Esophagus squamous epithelium (tissue), 5 donors: ENCODE data around the gene ARHGDIA. TPM values are rescaled to one million over a fixed set of nuclear protein-coding genes. Genes with fewer than 3 reads are reported as not detected.
A peak's percentile ranks its signal among the peaks of the same experiment; 100 is the strongest.

Experiments
- DNase-seq: peaks from one replicate; lab custom pipeline; 2025; lab: John Stamatoyannopoulos, UW
- H3K27ac ChIP-seq, 4 donors: fragments of 200-600 bp; sonication (generic); one replicate each; pipeline ENCODE4 v1.5.1; 2016 to 2019; ENCODE audit warnings: mild to moderate bottlenecking in 1 of 4
- H3K27me3 ChIP-seq, 4 donors: fragments of 200-600 bp; sonication (generic); 1 replicate in 3 of 4; 2 replicates in 1 of 4; pipeline versions ENCODE4 v1.5.1 to v1.6.0; 2017 to 2021; ENCODE audit warnings: antibody characterized with exemption in 1 of 4
- H3K36me3 ChIP-seq, 3 donors: fragments of 200-600 bp; sonication (generic); one replicate each; pipeline ENCODE4 v1.5.1; 2016 to 2019
- H3K4me1 ChIP-seq, 3 donors: fragments of 200-600 bp; sonication (generic); one replicate each; pipeline ENCODE4 v1.5.1; 2017 to 2019
- H3K4me3 ChIP-seq, 4 donors: fragments of 200-600 bp; sonication (generic); 1 replicate in 3 of 4; 2 replicates in 1 of 4; pipeline ENCODE4 v1.5.1; 2016 to 2019; ENCODE audit warnings: mild to moderate bottlenecking in 2 of 4, moderate library complexity in 1 of 4
- H3K9me3 ChIP-seq, 3 donors: fragments of 200-600 bp; sonication (generic); one replicate each; pipeline ENCODE4 v1.5.1; 2016 to 2019
- POLR2A ChIP-seq, 4 donors: fragments of 450-650 bp; IDR thresholded peaks; one replicate each; pipeline ENCODE4 v1.6.1; 2017; ENCODE audit warnings: antibody characterized with exemption in 4 of 4, mild to moderate bottlenecking in 4 of 4, moderate library complexity in 3 of 4
- WGBS, 2 donors: methylation state at CpG; one replicate each; pipeline ENCODE4 v1.1.5; 2018; 5-methylcytosine and 5-hydroxymethylcytosine counted together
- intact Hi-C: fragments of 100-400 bp; cut with DNase I; formaldehyde crosslinking; loops from one replicate; pipeline ENCODE4 v1.15.0; 2022
- total RNA-seq, 4 donors: library from RNA; depleted of rRNA; stranded (reverse); fragments of >200 nt; gene quantifications; one replicate each; pipeline ENCODE4 v1.1.0, GENCODE V29; 2016
- TF ChIP-seq, protein P1 (sequence below), 6 experiments: fragments of 450-650 bp in 4 of 6; fragments of 200-600 bp in 2 of 6; sonication (generic) in 2 of 6; IDR thresholded peaks; one replicate each; pipeline ENCODE4 v1.5.1; 2016 to 2019; ENCODE audit warnings: antibody characterized with exemption in 6 of 6, mild to moderate bottlenecking in 4 of 6, moderate library complexity in 4 of 6
- donor health status: DM: yes; HTN: yes; CAD: no.

ARHGDIA gene
- total RNA-seq, 4 donors from 2014 or later, result 166 to 239 (median 176) TPM

DNA sequence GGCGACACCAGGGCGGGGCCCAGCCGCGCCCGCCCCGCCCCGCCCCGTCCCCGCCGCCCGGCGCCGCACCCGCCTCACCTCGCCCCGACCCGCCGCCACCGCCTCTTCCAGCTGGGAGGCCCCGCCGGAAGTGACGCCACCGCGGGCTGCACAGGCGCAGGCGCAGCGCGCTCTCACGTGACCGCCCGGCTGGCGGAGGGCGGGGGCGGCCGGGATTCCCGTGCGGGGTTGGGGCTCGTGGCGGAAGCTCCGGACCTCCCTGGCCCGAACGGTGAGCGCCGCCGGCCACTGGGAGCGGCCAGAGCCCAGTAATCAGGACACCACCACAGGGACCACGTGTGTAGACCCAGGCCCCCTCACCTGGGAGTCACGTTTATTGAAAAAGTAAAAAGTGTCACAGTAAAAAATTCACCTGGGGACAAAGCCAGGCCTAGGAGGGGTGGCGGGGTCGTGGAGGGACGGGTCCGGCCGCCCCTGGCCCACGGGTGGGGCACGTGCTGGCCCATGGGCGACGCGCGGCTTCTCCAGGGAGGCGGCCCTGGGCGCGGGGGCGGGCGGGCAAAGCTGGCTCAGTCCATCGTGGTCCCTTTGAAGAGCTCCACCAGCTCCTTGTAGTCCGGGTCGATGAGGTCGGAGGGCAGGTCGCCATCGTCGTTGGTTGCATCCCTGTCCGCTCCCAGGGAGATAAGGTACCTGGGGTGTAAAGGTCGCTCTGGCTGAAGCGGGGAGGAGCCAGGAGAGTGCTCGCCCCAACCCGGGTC lies 37.8 kb downstream of the ARHGDIA start, which contains the start of gene MCRIP1:
TSS of gene MCRIP1 (minus strand) at position 132 of the 761 bp plus-strand sequence. CDS start 8,785 bp downstream, outside the sequence.
- peak in 3 of 4 donors; percentile 87 to 98 (median 96) for TF ChIP-seq POLR2A (IDR thresholded peaks at IDR 0.05)
- TF ChIP-seq, protein P1, sequence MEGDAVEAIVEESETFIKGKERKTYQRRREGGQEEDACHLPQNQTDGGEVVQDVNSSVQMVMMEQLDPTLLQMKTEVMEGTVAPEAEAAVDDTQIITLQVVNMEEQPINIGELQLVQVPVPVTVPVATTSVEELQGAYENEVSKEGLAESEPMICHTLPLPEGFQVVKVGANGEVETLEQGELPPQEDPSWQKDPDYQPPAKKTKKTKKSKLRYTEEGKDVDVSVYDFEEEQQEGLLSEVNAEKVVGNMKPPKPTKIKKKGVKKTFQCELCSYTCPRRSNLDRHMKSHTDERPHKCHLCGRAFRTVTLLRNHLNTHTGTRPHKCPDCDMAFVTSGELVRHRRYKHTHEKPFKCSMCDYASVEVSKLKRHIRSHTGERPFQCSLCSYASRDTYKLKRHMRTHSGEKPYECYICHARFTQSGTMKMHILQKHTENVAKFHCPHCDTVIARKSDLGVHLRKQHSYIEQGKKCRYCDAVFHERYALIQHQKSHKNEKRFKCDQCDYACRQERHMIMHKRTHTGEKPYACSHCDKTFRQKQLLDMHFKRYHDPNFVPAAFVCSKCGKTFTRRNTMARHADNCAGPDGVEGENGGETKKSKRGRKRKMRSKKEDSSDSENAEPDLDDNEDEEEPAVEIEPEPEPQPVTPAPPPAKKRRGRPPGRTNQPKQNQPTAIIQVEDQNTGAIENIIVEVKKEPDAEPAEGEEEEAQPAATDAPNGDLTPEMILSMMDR (IDR thresholded peaks at IDR 0.05), result no peak
- peak; percentile 67 for DNase-seq
- H3K4me3 ChIP-seq, result peak within 1 kb of the TSS; percentile 47 to 95 (median 76)
- intact Hi-C loops, result no loop called here
- H3K27ac ChIP-seq, result peak within 1 kb of the TSS; percentile 88 to 95 (median 90)
- peaks cover 32 to 61% (median 34%) of the 10 kb centered on the region in 3 donors for H3K4me1 ChIP-seq
- H3K27me3 ChIP-seq, result no peaks in the 10 kb centered on the region
- no peaks in the 10 kb centered on the region for H3K9me3 ChIP-seq
- H3K36me3 ChIP-seq, result no peaks in the 10 kb centered on the region
- WGBS, 2 donors, result 0 to 3% methylated on average over 4 to 17 of the region's 76 CpGs

DNA sequence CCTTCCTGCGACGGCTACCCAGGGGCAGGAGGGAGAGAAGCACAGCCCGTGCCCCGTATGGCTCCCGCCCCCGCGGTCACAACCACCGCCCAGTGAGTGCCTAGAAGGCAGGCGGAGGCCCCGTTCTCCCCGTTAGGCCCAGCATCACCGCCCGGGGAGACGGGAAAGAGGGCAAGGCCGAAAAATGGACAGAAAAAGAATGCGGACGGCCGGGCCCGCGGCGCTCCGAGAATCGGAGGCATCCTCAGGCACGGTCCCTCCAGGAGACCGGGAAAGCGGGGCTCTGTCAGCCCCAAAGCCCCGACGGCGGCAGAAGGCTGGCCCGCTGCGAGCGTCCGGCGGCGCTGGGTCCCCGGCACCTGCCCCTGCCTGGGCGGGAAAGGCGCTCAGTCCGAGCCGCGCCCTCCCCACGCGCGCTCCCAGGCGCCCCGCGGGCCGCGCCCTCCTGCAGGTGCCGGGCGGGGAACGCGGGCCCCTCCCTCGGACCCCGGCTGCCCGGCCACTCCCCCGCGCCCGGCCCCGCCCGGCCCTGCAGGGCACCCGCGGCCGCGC lies 38.5 kb downstream of the ARHGDIA start:
- Histone ChIP-seq H3K27me3 (no peaks in the 10 kb centered on the region), H3K36me3 (no peaks in the 10 kb centered on the region), H3K4me1 (peaks cover 32 to 68% (median 34%) of the 10 kb centered on the region in 3 donors), H3K9me3 (no peaks in the 10 kb centered on the region), H3K4me3 (peak overlapping the region; percentile 45 to 95 (median 76)), H3K27ac (peak overlapping the region; percentile 88 to 95 (median 90))
- WGBS, 2 donors, result 2% methylated on average over 9 to 11 of the region's 65 CpGs
- TF ChIP-seq POLR2A (IDR thresholded peaks at IDR 0.05), result peak in 1 of 4 donors; percentile 44
- TF ChIP-seq, protein P1 (IDR thresholded peaks at IDR 0.05), result no peak
- intact Hi-C loops, result no loop called here
- no peak for DNase-seq

- no peak for TF ChIP-seq POLR2A (IDR thresholded peaks at IDR 0.05)
- DNase-seq, result no peak
- Histone ChIP-seq H3K36me3 (no peaks in the 10 kb centered on the region), H3K9me3 (no peaks in the 10 kb centered on the region), H3K4me1 (peaks cover 32 to 68% (median 34%) of the 10 kb centered on the region in 3 donors), H3K27ac (peak overlapping the region; percentile 88 to 95 (median 90)), H3K27me3 (no peaks in the 10 kb centered on the region), H3K4me3 (peak overlapping the region; percentile 45 to 95 (median 76))
- intact Hi-C loops, result no loop called here
- WGBS, 2 donors, result 13 to 15% methylated on average over 17 to 18 of the region's 18 CpGs
Measured at GRCh38 chr17:81831957-81832607, 39.1 kb downstream of the ARHGDIA start.

GRCh38 chr17:81831563-81831956 lies 39.6 kb downstream of the ARHGDIA start:
- peaks cover 32 to 68% (median 34%) of the 10 kb centered on the region in 3 donors for H3K4me1 ChIP-seq
- TF ChIP-seq, protein P1 (IDR thresholded peaks at IDR 0.05), result no peak
- no peak for TF ChIP-seq POLR2A (IDR thresholded peaks at IDR 0.05)
- H3K36me3 ChIP-seq, result no peaks in the 10 kb centered on the region
- intact Hi-C loops, result no loop called here
- H3K4me3 ChIP-seq, result peak overlapping the region in 2 of 4 donors; percentile 79 to 95
- H3K9me3 ChIP-seq, result no peaks in the 10 kb centered on the region
- 80 to 93% methylated on average over 6 to 7 of the region's 7 CpGs for WGBS, 2 donors
- H3K27me3 ChIP-seq, result no peaks in the 10 kb centered on the region
- DNase-seq, result no peak
- peak overlapping the region; percentile 88 to 95 (median 90) for H3K27ac ChIP-seq

DNA sequence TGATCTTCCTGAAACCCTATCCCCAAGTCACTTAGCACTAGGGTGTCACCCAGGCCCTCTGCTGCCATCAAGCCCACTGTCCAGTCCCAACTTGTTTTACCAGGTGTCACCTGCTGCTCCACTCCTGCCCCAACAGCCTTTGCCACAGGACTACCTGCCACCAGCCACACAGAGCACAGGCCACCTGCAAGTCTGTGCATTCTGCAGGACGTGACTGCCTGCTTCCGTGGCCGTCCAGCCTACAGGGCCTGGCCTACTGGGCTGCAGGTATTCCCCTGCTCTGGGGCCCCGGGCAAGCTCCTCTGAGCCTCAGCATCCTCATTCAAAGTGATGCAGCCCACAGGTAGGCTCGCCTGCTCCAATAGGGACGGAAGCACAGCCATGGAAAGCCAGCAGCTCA lies 41.3 kb downstream of the ARHGDIA start:
- Histone ChIP-seq H3K4me1 (peaks cover 32 to 77% (median 34%) of the 10 kb centered on the region in 3 donors), H3K4me3 (no peak overlapping the region), H3K27me3 (no peaks in the 10 kb centered on the region), H3K9me3 (no peaks in the 10 kb centered on the region), H3K27ac (peak overlapping the region in 1 of 4 donors; percentile 52), H3K36me3 (no peaks in the 10 kb centered on the region)
- intact Hi-C loops, result no loop called here
- no peak for TF ChIP-seq POLR2A (IDR thresholded peaks at IDR 0.05)
- TF ChIP-seq, protein P1 (IDR thresholded peaks at IDR 0.05), result no peak
- 71 to 75% methylated on average over 1 to 4 of the region's 6 CpGs for WGBS, 2 donors
- no peak for DNase-seq
